NOMO-1 treated with DMSO at 0.1 percent for 48 hours (cell line): ENCODE data around the gene IPCEF1.

Experiments used
- DNase-seq: peaks from one replicate; lab custom pipeline; 2025; ENCODE audit not compliant: unreplicated experiment; lab: John Stamatoyannopoulos, UW

IPCEF1 gene

DNA sequence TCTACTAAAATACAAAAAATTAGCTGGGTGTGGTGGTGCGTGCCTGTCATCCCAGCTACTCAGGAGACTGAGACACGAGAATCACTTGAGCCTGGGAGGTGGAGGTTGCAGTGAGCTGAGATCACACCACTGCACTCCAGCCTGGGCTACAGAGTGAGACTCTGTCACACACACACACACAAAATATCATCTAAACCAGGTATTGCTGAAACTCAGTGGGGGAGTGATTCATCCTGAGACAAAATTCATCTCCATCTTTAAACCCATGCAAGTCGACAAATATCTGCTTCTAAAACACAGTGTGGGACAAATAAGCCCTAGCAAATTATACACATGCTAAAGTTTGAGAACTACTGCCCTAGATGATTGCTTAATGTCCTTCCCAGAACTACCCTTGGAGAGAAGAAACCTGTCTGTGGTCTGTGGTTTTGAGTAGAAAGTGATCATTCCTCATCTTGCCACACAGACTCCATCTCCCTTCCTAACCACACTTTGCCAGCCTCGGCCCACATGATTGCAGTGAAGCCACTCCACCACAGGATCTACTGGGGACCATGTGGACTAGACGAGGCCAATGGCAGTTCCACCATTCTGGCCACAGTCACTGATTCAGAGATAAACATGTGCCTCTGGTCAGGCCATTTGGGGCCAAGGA, 187.3 kb downstream of the IPCEF1 start:
- peak; percentile 89 for DNase-seq

DNA sequence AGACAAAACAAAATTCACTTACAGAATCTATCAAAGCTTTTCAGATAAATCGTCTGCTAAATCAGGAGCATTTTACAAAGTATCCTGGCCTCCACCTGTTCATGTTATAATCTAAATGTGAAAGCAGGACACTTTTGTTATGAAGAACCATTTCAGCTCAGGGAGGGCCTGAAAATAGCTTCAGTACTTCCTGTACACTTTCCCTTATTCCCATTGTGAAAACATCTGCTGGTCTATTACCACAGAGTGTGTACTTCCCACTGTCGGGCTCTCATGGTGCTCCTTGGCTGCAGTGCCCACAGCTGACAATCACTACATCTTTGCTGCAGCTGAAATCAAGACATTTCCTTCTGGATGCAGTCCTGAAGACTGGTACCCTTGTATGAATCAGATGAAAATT, 189.5 kb downstream of the IPCEF1 start:
- DNase-seq, result no peak

GRCh38 chr6:154166140-154166539, 190.5 kb downstream of the IPCEF1 start:
- no peak for DNase-seq

DNA sequence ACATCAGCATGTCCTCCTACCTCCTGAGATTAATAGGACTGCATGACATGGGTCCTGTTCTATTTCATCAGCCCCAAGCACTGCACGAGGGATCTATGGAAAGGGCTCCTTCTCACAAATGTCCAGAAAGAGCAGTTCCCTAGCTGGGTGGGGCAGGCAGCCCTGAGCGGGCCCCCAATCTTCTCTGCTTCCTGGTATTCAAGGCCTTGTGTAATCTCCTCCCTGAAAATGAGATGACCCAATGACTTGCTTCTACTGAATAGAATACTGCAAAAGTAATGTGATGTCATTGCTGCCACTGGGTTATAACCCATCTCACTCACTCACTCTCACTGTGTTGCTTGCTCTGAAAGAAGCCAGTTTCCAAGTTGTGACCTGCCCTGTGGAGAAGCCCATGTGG, 191.1 kb downstream of the IPCEF1 start:
- peak; percentile 48 for DNase-seq

DNA sequence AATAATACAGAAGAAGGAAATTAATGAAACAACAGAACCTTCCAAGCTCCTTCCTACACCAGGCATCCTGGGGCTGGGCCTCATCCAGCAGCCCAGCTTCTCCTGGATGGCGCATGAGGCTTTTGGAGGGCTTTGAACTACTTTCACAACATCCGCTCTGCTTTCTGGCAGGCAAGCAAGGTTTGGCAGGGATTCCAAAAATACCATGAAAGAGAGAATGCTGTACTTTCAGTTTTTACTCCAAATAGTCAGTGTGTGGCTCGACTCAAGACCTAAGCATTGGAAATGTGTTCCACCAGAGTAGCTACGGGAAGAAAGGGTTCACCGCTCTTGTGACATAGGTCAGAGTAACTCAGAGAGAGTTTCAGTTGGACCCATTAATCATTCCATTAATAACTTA, 192.2 kb downstream of the IPCEF1 start:
- DNase-seq, result no peak

- peak; percentile 60 for DNase-seq
Measured at GRCh38 chr6:154161689-154162088, 194.9 kb downstream of the IPCEF1 start.

DNA sequence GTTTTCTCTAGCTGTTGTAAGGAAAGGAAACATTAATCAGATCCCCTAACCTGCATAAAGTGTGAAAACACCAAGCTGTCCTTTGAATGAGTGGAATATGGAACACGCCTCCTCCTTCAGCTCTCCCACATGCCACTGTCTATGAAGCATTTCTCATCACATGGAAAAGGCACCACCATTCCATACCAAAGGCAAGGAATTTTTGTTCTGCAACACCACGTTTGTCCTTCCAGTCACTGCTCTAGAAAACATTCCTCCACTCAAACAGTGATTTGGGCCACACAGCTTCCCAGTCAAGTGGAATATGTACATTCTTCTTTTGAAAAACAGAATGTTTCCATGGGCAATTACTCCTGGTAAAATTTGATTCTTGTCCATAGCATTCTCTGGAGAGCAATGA, 197.5 kb downstream of the IPCEF1 start:
- DNase-seq, result no peak

DNA sequence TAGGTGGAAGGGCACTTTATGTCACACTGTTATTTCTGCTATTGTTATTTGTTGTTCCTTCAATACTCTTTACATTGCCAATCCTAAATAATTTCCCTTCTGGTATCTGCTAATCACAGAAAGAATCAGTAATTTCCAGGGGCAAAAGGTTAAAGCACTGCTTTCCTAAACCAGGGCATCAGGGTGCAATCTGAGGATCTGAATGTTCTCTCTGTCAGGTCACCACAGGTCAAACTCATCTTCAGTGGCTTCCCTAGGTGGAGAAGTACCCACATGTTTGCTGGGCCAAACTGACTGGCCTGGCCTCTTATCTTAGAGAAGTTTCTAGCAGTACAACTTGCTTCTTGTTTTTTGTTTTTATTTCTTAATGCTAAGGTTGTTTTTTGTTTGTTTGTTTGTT, 198.9 kb downstream of the IPCEF1 start:
- no peak for DNase-seq

DNA sequence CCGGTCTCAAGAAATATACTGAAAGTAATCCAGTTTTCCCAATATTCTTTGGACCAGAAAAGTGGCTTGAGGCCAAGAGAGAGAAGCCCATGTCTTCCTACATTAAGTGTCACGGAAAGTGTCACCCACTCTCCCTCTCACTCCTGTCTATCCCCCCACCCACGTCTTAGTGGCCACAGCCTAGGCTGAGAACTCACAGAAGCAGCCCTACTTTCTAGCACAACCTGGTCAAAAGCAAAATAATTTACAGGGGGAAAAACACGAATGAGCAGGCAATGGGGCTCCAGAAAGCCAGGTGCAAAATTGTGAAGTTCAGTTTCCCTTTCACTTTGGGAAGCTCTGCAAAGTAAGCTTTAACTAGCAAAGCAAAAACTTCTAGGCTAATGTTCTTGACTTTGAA, 199.5 kb downstream of the IPCEF1 start:
- DNase-seq, result no peak

GRCh38 chr6:154156135-154156896, 200.3 kb downstream of the IPCEF1 start:
- peak; percentile 76 for DNase-seq

- DNase-seq, result peak; percentile 79
Measured at GRCh38 chr6:154154389-154154967, 202.1 kb downstream of the IPCEF1 start.

- DNase-seq, result no peak
Measured at GRCh38 chr6:154143753-154144152, 212.8 kb downstream of the IPCEF1 start.

DNA sequence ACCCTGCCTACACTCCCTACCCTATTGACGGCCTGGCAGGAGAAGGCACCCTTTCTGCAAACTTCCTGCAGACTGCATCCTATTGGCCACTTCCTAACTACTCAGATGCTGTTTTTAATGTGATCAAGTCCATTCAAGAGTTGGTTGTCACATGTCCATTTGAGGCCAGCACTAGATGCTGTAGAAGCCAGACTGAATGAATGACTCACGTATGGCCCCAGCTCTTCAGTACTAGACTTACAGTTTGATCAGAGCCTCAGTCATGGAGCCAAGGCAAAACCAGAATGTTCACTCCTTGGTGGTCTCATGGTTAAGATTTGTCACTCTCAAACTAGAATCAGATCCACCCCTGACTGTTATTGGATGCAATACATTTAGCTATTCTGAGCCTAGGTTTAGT, 215.9 kb downstream of the IPCEF1 start:
- DNase-seq, result no peak

- DNase-seq, result peak; percentile 98
Measured at GRCh38 chr6:154139892-154140291, 216.7 kb downstream of the IPCEF1 start.

DNA sequence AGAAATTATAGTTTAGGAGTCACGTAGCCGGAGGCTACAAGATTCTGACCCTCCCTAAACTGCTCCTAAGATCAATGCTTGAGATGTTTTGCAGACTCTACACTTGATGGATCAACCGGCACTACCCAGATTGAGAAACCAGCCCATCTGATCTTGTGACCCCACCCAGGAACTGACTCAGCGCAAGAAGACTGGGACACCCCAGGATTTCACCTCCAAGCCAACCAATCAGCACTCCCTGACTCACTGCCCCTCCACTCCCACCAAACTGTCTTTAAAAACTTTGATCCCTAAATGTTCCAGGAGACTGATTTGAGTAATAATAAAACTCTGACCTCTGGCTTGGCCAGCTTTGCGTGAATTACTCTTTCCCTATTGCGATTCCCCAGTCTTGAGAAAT, 217.8 kb downstream of the IPCEF1 start:
- no peak for DNase-seq

DNA sequence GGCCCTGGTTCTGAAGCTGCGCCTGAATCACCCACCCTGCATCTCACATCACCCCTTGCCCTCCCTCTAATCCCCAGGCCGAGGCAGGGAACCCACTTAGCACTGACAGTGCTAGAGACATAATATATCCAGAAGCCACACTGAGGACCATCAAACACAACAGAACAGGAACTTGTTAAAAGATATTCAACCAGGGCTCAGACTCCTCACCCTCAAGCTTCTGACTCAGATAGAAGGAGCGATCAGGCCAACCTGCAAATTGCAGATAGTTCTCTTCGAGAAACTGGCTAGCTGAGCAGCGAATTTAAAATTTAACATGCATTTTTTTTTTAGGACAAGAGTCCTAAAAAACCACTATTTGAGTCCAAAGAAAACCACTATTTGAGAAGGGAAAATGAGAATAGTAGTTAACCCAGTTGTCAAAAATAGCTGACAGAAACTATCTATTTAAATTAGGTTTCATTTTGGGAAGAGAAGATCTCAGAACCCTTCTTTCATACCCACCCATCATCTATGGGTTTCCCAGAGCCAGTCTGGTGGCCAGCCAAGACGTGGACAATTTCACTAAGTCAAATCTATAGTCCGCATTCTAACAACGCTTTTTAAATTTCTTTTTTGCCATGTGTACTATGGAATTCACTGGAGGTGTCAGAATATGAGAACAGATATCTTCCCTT, 222.0 kb downstream of the IPCEF1 start:
- no peak for DNase-seq

DNA sequence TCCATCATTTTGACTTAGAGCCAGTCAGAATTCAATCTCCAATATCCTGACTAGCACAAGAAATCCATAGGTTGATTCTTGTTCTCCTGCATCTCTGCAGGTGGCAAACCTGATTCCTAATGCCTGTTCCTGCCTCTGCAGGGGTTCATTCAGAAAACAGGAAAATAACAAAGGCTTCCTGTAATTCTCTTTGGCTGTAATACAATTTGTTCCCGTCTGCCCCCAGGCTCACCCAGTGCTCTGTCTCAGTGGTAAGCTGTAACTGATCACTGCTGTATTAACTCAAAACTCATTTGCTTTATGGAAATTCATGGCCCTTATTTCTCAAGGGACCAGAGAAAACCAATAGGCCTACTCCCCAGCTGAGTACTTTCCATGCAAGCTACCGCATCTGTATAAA, 228.9 kb downstream of the IPCEF1 start:
- no peak for DNase-seq

DNA sequence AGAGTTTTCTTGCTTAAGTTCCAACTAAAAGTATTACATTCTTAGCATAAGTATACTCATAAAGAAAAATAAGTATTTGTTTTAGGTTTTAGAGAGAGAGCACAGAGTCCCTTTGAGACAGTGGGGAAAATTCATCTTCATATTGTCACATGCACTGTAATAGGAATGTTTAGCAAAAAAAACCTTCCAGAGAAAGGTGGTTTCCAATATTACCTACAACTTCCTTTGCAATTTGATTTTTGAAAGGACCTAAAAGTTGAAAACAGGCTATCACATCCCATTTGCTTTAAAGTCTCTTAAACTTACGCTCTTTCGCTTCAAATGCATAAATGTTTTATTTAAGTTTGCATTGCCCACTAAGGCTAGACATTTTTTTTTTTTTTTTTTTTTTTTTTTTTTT, 231.2 kb downstream of the IPCEF1 start:
- peak; percentile 14 for DNase-seq

DNA sequence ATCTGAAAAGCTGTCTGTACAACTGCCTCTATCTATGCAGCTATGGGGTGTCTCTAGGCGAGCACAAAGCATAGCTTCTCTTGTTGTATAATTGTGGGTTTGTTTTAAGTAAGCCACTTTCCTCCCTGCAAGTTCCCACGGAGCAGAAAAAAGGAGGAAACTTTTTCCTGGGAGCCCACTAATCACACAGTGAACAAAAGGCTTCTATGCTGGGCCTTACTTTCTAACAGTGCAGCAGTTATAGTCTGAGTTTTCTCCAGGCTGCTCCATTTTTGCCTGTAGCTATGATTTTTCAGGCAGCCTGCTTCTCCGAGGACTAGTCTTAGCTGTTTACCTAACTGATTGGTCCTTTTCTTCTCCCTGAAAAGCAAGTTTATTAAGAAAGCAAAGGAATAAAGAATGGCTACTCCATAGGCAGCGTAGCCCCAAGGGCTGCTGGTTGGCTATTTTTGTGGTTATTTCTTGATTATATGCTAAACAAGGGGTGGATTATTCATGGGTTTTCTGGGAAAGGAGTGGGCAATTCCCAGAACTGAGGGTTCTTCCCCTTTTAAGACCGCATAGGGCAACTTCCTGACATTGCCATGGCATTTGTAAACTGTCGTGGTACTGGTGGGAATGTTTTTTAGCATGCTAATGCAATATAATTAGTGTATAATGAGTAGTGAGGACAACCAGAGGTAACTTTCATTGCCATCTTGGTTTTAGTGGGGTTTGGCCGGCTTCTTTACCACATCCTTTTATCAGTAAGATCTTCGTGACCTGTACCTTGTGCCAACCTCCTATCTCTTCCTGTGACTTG, 233.2 kb downstream of the IPCEF1 start:
- no peak for DNase-seq

DNA sequence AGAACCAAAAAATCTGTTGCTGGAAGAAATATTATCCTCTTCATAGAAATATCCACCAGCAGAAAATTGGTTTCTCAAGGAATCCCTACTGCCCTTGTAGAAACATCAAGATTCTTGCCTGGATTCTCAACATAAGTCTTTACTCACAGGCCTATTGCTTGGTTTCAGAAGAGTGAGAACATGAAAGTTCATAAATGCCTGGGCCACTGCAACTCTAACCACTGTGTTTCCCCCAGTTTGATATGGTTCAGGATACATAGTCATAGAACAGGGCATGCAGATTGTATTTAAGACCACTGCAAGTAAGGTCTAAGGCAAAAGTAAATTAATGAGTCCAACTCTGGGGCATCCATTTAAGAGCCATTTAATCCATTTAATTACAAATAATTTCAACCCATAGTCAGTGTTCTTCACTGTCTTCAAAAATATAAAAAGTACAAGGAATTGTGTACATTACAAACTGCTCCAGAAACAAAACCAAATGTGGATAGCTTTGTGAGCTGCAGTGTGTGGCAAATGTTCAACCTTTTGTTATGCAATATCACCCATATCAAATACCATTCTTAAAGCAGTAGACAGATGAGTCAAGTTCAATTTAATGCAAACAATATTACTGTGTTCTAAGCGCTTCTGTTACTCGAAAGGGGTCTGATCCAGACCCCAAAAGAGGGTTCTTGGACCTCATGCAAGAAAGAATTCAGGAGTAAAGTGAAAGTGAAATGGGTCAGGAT, 234.2 kb downstream of the IPCEF1 start:
- DNase-seq, result no peak
